ENCODE data around the gene ITM2A. TPM values are rescaled to one million over a fixed set of nuclear protein-coding genes. Genes with fewer than 3 reads are reported as not detected.

Gene ITM2A
- total RNA-seq, 1 experiment from 2014 or later = 0.12 TPM

Other genes starting within 250 kb of the ITM2A start
- gene GPR174, start 222.6 kb downstream of the ITM2A start, total RNA-seq (2014; rRNA removed; shearing (Covaris generic)) = not detected in 2 replicates

All from RPMI7951 (cell line).